HG03103 (cell line): Measurements from ENCODE around the gene CUL4A.
"Not testable (repeated sequence)": the region's sequence is repeated elsewhere in the genome, so short reads cannot be mapped to it uniquely, and the experiment has no call there.

Source experiments
- ATAC-seq: cut with Tn5 transposase; IDR thresholded peaks from one replicate; pipeline ENCODE4 v1.9.1; 2021; ENCODE audit warnings: low read depth; ENCODE audit not compliant: unreplicated experiment

Gene CUL4A

GRCh38 chr13:113233101-113233500 lies 23.7 kb downstream of the CUL4A start:
- no peak for ATAC-seq

- ATAC-seq, result no peak
Measured at GRCh38 chr13:113238536-113238935, 29.1 kb downstream of the CUL4A start.

GRCh38 chr13:113239357-113239756 lies 29.9 kb downstream of the CUL4A start:
- ATAC-seq, result no peak

- no peak for ATAC-seq
Measured at GRCh38 chr13:113239986-113240385, 30.6 kb downstream of the CUL4A start.

- not testable (repeated sequence) for ATAC-seq
Measured at GRCh38 chr13:113241623-113242022, 32.2 kb downstream of the CUL4A start.

- ATAC-seq, result no peak
Measured at GRCh38 chr13:113243847-113244246, 34.4 kb downstream of the CUL4A start.

- no peak for ATAC-seq
Measured at GRCh38 chr13:113245849-113246796, 36.7 kb downstream of the CUL4A start.

- no peak for ATAC-seq
Measured at GRCh38 chr13:113252516-113253095, 43.2 kb downstream of the CUL4A start.

- not testable (repeated sequence) for ATAC-seq
Measured at GRCh38 chr13:113257908-113258307, 48.5 kb downstream of the CUL4A start.

GRCh38 chr13:113258321-113259054 lies 49.1 kb downstream of the CUL4A start:
- no peak for ATAC-seq

GRCh38 chr13:113260996-113261395 lies 51.6 kb downstream of the CUL4A start:
- ATAC-seq, result no peak

GRCh38 chr13:113263016-113263415 lies 53.6 kb downstream of the CUL4A start:
- ATAC-seq, result not testable (repeated sequence)

GRCh38 chr13:113267642-113268405 lies 58.4 kb downstream of the CUL4A start:
- ATAC-seq, result no peak

- ATAC-seq, result no peak
Measured at GRCh38 chr13:113272031-113272430, 62.6 kb downstream of the CUL4A start.

GRCh38 chr13:113272701-113273181 lies 63.3 kb downstream of the CUL4A start:
- ATAC-seq, result no peak

- ATAC-seq, result no peak
Measured at GRCh38 chr13:113273321-113273720, 63.9 kb downstream of the CUL4A start.

- no peak for ATAC-seq
Measured at GRCh38 chr13:113273851-113274590, 64.6 kb downstream of the CUL4A start.

- no peak for ATAC-seq
Measured at GRCh38 chr13:113274721-113275120, 65.3 kb downstream of the CUL4A start.

- ATAC-seq, result no peak
Measured at GRCh38 chr13:113275387-113275786, 66.0 kb downstream of the CUL4A start.

GRCh38 chr13:113280126-113280525 lies 70.7 kb downstream of the CUL4A start:
- no peak for ATAC-seq
